ENCODE measurements around the gene EDC3.
"Not testable (repeated sequence)": the region's sequence is repeated elsewhere in the genome, so short reads cannot be mapped to it uniquely, and the experiment has no call there.

The EDC3 gene

GRCh38 chr15:74695597-74696397, at the start of gene EDC3:
EDC3 (minus strand) TSS chr15:74696024; CDS start chr15:74675124, 20,900 bp downstream.
- peak within 1 kb of the TSS; percentile 71 for H3K4me3 ChIP-seq (replicated peaks; ENCODE audit: low read depth, low read length)
- DNase-seq (ENCODE audit: extremely low read depth, low read depth) = peak; percentile 40
- TF ChIP-seq CTCF (IDR thresholded peaks at IDR 0.05; ENCODE audit: low read depth, low read length, missing control alignments) = no peak

- no peak overlapping the region for H3K4me3 ChIP-seq (replicated peaks; ENCODE audit: low read depth, low read length)
- no peak for DNase-seq (ENCODE audit: extremely low read depth, low read depth)
- TF ChIP-seq CTCF (IDR thresholded peaks at IDR 0.05; ENCODE audit: low read depth, low read length, missing control alignments) = no peak
Observed at GRCh38 chr15:74742422-74742821, 46.6 kb upstream of the EDC3 start.

GRCh38 chr15:74738239-74738638, 42.4 kb upstream of the EDC3 start:
- not testable (repeated sequence) for H3K4me3 ChIP-seq (replicated peaks; ENCODE audit: low read depth, low read length); DNase-seq (ENCODE audit: extremely low read depth, low read depth)

GRCh38 chr15:74735305-74735704, 39.5 kb upstream of the EDC3 start:
- no peak overlapping the region for H3K4me3 ChIP-seq (replicated peaks; ENCODE audit: low read depth, low read length)
- TF ChIP-seq CTCF (IDR thresholded peaks at IDR 0.05; ENCODE audit: low read depth, low read length, missing control alignments) = no peak
- DNase-seq (ENCODE audit: extremely low read depth, low read depth) = no peak

GRCh38 chr15:74733269-74733668, 37.4 kb upstream of the EDC3 start:
- no peak for DNase-seq (ENCODE audit: extremely low read depth, low read depth)
- no peak for TF ChIP-seq CTCF (IDR thresholded peaks at IDR 0.05; ENCODE audit: low read depth, low read length, missing control alignments)
- no peak overlapping the region for H3K4me3 ChIP-seq (replicated peaks; ENCODE audit: low read depth, low read length)

- TF ChIP-seq CTCF (IDR thresholded peaks at IDR 0.05; ENCODE audit: low read depth, low read length, missing control alignments) = no peak
- no peak for DNase-seq (ENCODE audit: extremely low read depth, low read depth)
Observed at GRCh38 chr15:74732846-74733245, 37.0 kb upstream of the EDC3 start.

GRCh38 chr15:74730619-74731316, 34.9 kb upstream of the EDC3 start:
- no peak for TF ChIP-seq CTCF (IDR thresholded peaks at IDR 0.05; ENCODE audit: low read depth, low read length, missing control alignments)
- H3K4me3 ChIP-seq (replicated peaks; ENCODE audit: low read depth, low read length) = no peak overlapping the region
- no peak for DNase-seq (ENCODE audit: extremely low read depth, low read depth)

More at GRCh38 chr15:74732846-74733245, 37.0 kb upstream of the EDC3 start:
- no peak overlapping the region for H3K4me3 ChIP-seq (replicated peaks; ENCODE audit: low read depth, low read length)

- DNase-seq (ENCODE audit: extremely low read depth, low read depth); H3K4me3 ChIP-seq (replicated peaks; ENCODE audit: low read depth, low read length): not testable (repeated sequence)
Observed at GRCh38 chr15:74729372-74729771, 33.5 kb upstream of the EDC3 start.

- H3K4me3 ChIP-seq (replicated peaks; ENCODE audit: low read depth, low read length); DNase-seq (ENCODE audit: extremely low read depth, low read depth): not testable (repeated sequence)
Observed at GRCh38 chr15:74728699-74729098, 32.9 kb upstream of the EDC3 start.
